ENCODE data around the gene AK8. TPM values are rescaled to one million over a fixed set of nuclear protein-coding genes. Genes with fewer than 3 reads are reported as not detected.

Gene AK8
- polyA plus RNA-seq, 1 donor = 2.6 TPM

GRCh38 chr9:132887181-132888120 is 9.4 kb upstream of the AK8 start:
- no peak for DNase-seq
- H3K27me3 ChIP-seq (ENCODE audit: control insufficient read depth, insufficient read depth, low read length) = no peaks in the 10 kb centered on the region
- peaks cover 6% of the 10 kb centered on the region for H3K36me3 ChIP-seq (ENCODE audit: control insufficient read depth, insufficient read depth, low read length)
- H3K4me1 ChIP-seq (ENCODE audit: control insufficient read depth, insufficient read depth, low read length) = no peaks in the 10 kb centered on the region
- WGBS (ENCODE audit: insufficient coverage, low lambda C conversion rate) = no CpG with 5 or more reads among the region's 18 CpGs
- H3K9me3 ChIP-seq (ENCODE audit: control insufficient read depth, low read depth, low read length) = no peaks in the 10 kb centered on the region
- no peak overlapping the region for H3K4me3 ChIP-seq (ENCODE audit: low read length)
- no peak overlapping the region for H3K27ac ChIP-seq (ENCODE audit: low read length)

- no peaks in the 10 kb centered on the region for H3K27me3 ChIP-seq (ENCODE audit: control insufficient read depth, insufficient read depth, low read length)
- H3K4me1 ChIP-seq (ENCODE audit: control insufficient read depth, insufficient read depth, low read length) = no peaks in the 10 kb centered on the region
- H3K36me3 ChIP-seq (ENCODE audit: control insufficient read depth, insufficient read depth, low read length) = no peaks in the 10 kb centered on the region
- H3K27ac ChIP-seq (ENCODE audit: low read length) = no peak overlapping the region
- H3K9me3 ChIP-seq (ENCODE audit: control insufficient read depth, low read depth, low read length) = no peaks in the 10 kb centered on the region
- DNase-seq = no peak
- WGBS (ENCODE audit: insufficient coverage, low lambda C conversion rate) = no CpG with 5 or more reads among the region's 6 CpGs
- H3K4me3 ChIP-seq (ENCODE audit: low read length) = no peak overlapping the region
These were observed 8.2 kb upstream of the AK8 start for GRCh38 chr9:132886334-132886725.

GRCh38 chr9:132885720-132886333 is 7.7 kb upstream of the AK8 start:
- Histone ChIP-seq H3K9me3 (ENCODE audit: control insufficient read depth, low read depth, low read length) (no peaks in the 10 kb centered on the region), H3K4me1 (ENCODE audit: control insufficient read depth, insufficient read depth, low read length) (no peaks in the 10 kb centered on the region), H3K27ac (ENCODE audit: low read length) (no peak overlapping the region), H3K36me3 (ENCODE audit: control insufficient read depth, insufficient read depth, low read length) (no peaks in the 10 kb centered on the region), H3K27me3 (ENCODE audit: control insufficient read depth, insufficient read depth, low read length) (no peaks in the 10 kb centered on the region), H3K4me3 (ENCODE audit: low read length) (no peak overlapping the region)
- DNase-seq = peak in 1 of 2 donors; percentile 66
- WGBS (ENCODE audit: insufficient coverage, low lambda C conversion rate) = no CpG with 5 or more reads among the region's 9 CpGs

- Histone ChIP-seq H3K4me1 (ENCODE audit: control insufficient read depth, insufficient read depth, low read length) (no peaks in the 10 kb centered on the region), H3K4me3 (ENCODE audit: low read length) (no peak overlapping the region), H3K27ac (ENCODE audit: low read length) (no peak overlapping the region), H3K9me3 (ENCODE audit: control insufficient read depth, low read depth, low read length) (no peaks in the 10 kb centered on the region), H3K36me3 (ENCODE audit: control insufficient read depth, insufficient read depth, low read length) (no peaks in the 10 kb centered on the region), H3K27me3 (ENCODE audit: control insufficient read depth, insufficient read depth, low read length) (no peaks in the 10 kb centered on the region)
- WGBS (ENCODE audit: insufficient coverage, low lambda C conversion rate) = 100% methylated on average over 2 of the region's 27 CpGs
- DNase-seq = no peak
These were observed 5.5 kb upstream of the AK8 start for GRCh38 chr9:132883349-132884294.

- H3K27ac ChIP-seq (ENCODE audit: low read length) = no peak overlapping the region
- no CpG with 5 or more reads among the region's 6 CpGs for WGBS (ENCODE audit: insufficient coverage, low lambda C conversion rate)
- DNase-seq = no peak
- H3K27me3 ChIP-seq (ENCODE audit: control insufficient read depth, insufficient read depth, low read length) = peaks cover 1% of the 10 kb centered on the region
- H3K4me1 ChIP-seq (ENCODE audit: control insufficient read depth, insufficient read depth, low read length) = peaks cover 1% of the 10 kb centered on the region
- no peak overlapping the region for H3K4me3 ChIP-seq (ENCODE audit: low read length)
- H3K36me3 ChIP-seq (ENCODE audit: control insufficient read depth, insufficient read depth, low read length) = no peaks in the 10 kb centered on the region
- H3K9me3 ChIP-seq (ENCODE audit: control insufficient read depth, low read depth, low read length) = no peaks in the 10 kb centered on the region
These were observed 4.5 kb upstream of the AK8 start for GRCh38 chr9:132882616-132883015.

- H3K4me3 ChIP-seq (ENCODE audit: low read length) = no peak overlapping the region
- H3K4me1 ChIP-seq (ENCODE audit: control insufficient read depth, insufficient read depth, low read length) = peaks cover 5% of the 10 kb centered on the region
- peaks cover 4% of the 10 kb centered on the region for H3K27me3 ChIP-seq (ENCODE audit: control insufficient read depth, insufficient read depth, low read length)
- H3K36me3 ChIP-seq (ENCODE audit: control insufficient read depth, insufficient read depth, low read length) = no peaks in the 10 kb centered on the region
- WGBS (ENCODE audit: insufficient coverage, low lambda C conversion rate) = no CpG with 5 or more reads among the region's 6 CpGs
- no peak for DNase-seq
- no peak overlapping the region for H3K27ac ChIP-seq (ENCODE audit: low read length)
- H3K9me3 ChIP-seq (ENCODE audit: control insufficient read depth, low read depth, low read length) = no peaks in the 10 kb centered on the region
These were observed 3.7 kb upstream of the AK8 start for GRCh38 chr9:132881826-132882225.

- Histone ChIP-seq H3K4me1 (ENCODE audit: control insufficient read depth, insufficient read depth, low read length) (peaks cover 5% of the 10 kb centered on the region), H3K36me3 (ENCODE audit: control insufficient read depth, insufficient read depth, low read length) (no peaks in the 10 kb centered on the region), H3K27me3 (ENCODE audit: control insufficient read depth, insufficient read depth, low read length) (peaks cover 4% of the 10 kb centered on the region), H3K27ac (ENCODE audit: low read length) (no peak overlapping the region), H3K4me3 (ENCODE audit: low read length) (no peak overlapping the region), H3K9me3 (ENCODE audit: control insufficient read depth, low read depth, low read length) (no peaks in the 10 kb centered on the region)
- no peak for DNase-seq
- WGBS (ENCODE audit: insufficient coverage, low lambda C conversion rate) = 100% methylated on average over 1 of the region's 7 CpGs
These were observed 2.2 kb upstream of the AK8 start for GRCh38 chr9:132880324-132880661.

GRCh38 chr9:132879457-132880323 is 1.6 kb upstream of the AK8 start:
- DNase-seq = no peak
- no peaks in the 10 kb centered on the region for H3K9me3 ChIP-seq (ENCODE audit: control insufficient read depth, low read depth, low read length)
- peaks cover 4% of the 10 kb centered on the region for H3K27me3 ChIP-seq (ENCODE audit: control insufficient read depth, insufficient read depth, low read length)
- H3K4me1 ChIP-seq (ENCODE audit: control insufficient read depth, insufficient read depth, low read length) = peaks cover 5% of the 10 kb centered on the region
- no peaks in the 10 kb centered on the region for H3K36me3 ChIP-seq (ENCODE audit: control insufficient read depth, insufficient read depth, low read length)
- WGBS (ENCODE audit: insufficient coverage, low lambda C conversion rate) = no CpG with 5 or more reads among the region's 6 CpGs
- H3K27ac ChIP-seq (ENCODE audit: low read length) = no peak overlapping the region
- H3K4me3 ChIP-seq (ENCODE audit: low read length) = peak overlapping the region; percentile 100

- H3K36me3 ChIP-seq (ENCODE audit: control insufficient read depth, insufficient read depth, low read length) = no peaks in the 10 kb centered on the region
- DNase-seq = peak; percentile 54 to 68
- H3K4me3 ChIP-seq (ENCODE audit: low read length) = peak within 1 kb of the TSS; percentile 100
- 30% methylated on average over 3 of the region's 42 CpGs for WGBS (ENCODE audit: insufficient coverage, low lambda C conversion rate)
- H3K9me3 ChIP-seq (ENCODE audit: control insufficient read depth, low read depth, low read length) = no peaks in the 10 kb centered on the region
- H3K27me3 ChIP-seq (ENCODE audit: control insufficient read depth, insufficient read depth, low read length) = peaks cover 4% of the 10 kb centered on the region
- H3K27ac ChIP-seq (ENCODE audit: low read length) = peak within 1 kb of the TSS; percentile 48
- peaks cover 5% of the 10 kb centered on the region for H3K4me1 ChIP-seq (ENCODE audit: control insufficient read depth, insufficient read depth, low read length)
These were observed 792 bp upstream of the AK8 start, which contains the start of gene SPACA9 for GRCh38 chr9:132878695-132879456. Gene SPACA9, plus strand, starts transcription at chr9:132878898. Its CDS starts 5,050 bp downstream, at chr9:132883948.
